HUES48 (cell line): Measurements from ENCODE around the gene NOD2.

Experiments used
- H3K27ac ChIP-seq: one replicate; pipeline ENCODE4 v1.7.0; 2013; ENCODE audit warnings: low read depth, low read length, inconsistent platforms
- H3K27me3 ChIP-seq: 2 replicates; pipeline ENCODE4 v1.6.1; 2013; ENCODE audit warnings: mild to moderate bottlenecking, low read length; ENCODE audit not compliant: control insufficient read depth, insufficient read depth
- H3K36me3 ChIP-seq: 2 replicates; pipeline ENCODE4 v1.6.1; 2013; ENCODE audit warnings: low read length; ENCODE audit not compliant: control insufficient read depth, insufficient read depth
- H3K4me1 ChIP-seq: 2 replicates; pipeline ENCODE4 v1.6.1; 2013; ENCODE audit warnings: mild to moderate bottlenecking, low read length; ENCODE audit not compliant: control insufficient read depth, insufficient read depth
- H3K4me3 ChIP-seq: 2 replicates; pipeline ENCODE4 v1.5.1; 2013; ENCODE audit warnings: mild to moderate bottlenecking, low read depth, low read length
- H3K9ac ChIP-seq: 2 replicates; pipeline ENCODE4 v1.6.1; 2013; ENCODE audit warnings: mild to moderate bottlenecking, low read depth, low read length, moderate library complexity
- H3K9me3 ChIP-seq: 2 replicates; pipeline ENCODE4 v1.6.1; 2013; ENCODE audit warnings: low read length; ENCODE audit not compliant: control insufficient read depth, insufficient read depth

The NOD2 gene

DNA sequence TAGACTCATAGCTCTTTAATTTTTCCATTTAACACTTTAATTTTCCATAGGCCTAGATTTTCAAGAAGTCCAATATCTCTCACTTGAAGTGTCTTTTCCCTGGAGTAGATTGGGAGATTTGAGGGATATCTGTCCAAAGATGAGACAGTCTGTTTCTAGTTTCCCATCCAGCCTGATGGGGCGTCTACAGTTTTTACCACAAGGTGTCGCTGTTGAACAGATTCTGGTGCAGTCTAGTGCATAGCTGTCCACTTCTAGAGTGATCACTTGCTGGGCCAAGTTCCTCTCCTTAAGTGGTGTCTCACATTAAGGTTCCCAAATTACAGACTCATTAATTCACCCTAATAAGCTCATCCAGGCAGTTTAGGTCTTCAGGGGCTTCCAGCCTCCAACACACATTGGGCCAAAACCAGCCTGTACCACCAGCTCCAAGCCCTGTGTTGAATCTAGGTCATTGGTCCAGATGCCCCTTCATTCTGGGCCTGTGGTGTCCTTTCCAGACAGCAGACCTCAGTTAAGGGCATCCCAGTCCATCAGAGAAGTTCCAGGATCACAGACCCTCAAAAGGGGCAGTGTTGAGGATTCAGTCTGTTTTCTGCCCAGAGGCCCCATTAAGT is 21.7 kb upstream of the NOD2 start:
- no peak overlapping the region for H3K27ac ChIP-seq
- no peak overlapping the region for H3K9ac ChIP-seq
- no peaks in the 10 kb centered on the region for H3K27me3 ChIP-seq
- no peaks in the 10 kb centered on the region for H3K36me3 ChIP-seq
- H3K9me3 ChIP-seq, result peaks cover 16% of the 10 kb centered on the region
- H3K4me1 ChIP-seq, result no peaks in the 10 kb centered on the region
- no peak overlapping the region for H3K4me3 ChIP-seq

DNA sequence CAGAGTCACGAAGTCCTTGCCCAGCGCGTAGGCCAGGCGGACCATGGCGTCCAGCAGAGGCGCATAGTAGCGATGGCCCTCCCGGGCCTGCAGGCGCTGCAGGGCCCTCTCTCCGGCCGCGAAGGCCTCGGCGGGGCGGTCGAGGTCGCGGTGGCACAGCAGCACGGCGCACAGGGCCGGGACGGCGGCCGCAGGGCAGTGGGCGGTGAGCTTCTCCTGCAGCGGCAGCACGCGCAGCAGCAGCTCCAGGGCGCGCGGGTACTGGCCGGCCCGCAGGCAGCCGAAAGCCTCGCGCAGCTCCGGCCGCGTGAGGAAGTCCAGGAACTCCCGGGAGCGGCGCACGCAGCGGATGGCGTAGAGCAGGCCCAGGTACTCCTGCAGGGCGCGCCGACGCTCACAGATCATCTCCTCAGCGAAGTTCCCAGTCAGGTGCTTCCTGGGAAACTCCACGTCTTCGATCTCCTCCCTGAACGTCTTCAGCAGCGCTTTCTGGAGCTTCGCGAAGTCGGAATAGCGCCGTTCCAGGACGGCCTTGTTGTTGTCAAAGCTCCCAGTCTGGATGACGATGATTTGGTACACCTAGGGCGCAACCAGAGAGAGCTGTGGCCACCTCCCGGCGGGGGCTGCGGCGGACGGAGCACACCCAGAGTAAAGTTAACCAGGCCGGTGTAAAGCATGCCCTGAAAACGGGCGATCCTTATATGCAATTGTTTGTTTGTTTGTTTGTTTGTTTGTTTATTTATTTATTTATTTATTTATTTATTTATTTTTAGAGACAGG is 19.7 kb upstream of the NOD2 start:
- Histone ChIP-seq H3K36me3 (no peaks in the 10 kb centered on the region), H3K27me3 (no peaks in the 10 kb centered on the region), H3K4me1 (no peaks in the 10 kb centered on the region), H3K9ac (no peak overlapping the region), H3K27ac (no peak overlapping the region), H3K9me3 (peaks cover 16% of the 10 kb centered on the region), H3K4me3 (no peak overlapping the region)

- Histone ChIP-seq H3K4me1 (no peaks in the 10 kb centered on the region), H3K9me3 (peaks cover 16% of the 10 kb centered on the region), H3K27ac (no peak overlapping the region), H3K27me3 (no peaks in the 10 kb centered on the region), H3K4me3 (no peak overlapping the region), H3K36me3 (no peaks in the 10 kb centered on the region), H3K9ac (no peak overlapping the region)
Measured at GRCh38 chr16:50674831-50675230, 18.6 kb upstream of the NOD2 start.

DNA sequence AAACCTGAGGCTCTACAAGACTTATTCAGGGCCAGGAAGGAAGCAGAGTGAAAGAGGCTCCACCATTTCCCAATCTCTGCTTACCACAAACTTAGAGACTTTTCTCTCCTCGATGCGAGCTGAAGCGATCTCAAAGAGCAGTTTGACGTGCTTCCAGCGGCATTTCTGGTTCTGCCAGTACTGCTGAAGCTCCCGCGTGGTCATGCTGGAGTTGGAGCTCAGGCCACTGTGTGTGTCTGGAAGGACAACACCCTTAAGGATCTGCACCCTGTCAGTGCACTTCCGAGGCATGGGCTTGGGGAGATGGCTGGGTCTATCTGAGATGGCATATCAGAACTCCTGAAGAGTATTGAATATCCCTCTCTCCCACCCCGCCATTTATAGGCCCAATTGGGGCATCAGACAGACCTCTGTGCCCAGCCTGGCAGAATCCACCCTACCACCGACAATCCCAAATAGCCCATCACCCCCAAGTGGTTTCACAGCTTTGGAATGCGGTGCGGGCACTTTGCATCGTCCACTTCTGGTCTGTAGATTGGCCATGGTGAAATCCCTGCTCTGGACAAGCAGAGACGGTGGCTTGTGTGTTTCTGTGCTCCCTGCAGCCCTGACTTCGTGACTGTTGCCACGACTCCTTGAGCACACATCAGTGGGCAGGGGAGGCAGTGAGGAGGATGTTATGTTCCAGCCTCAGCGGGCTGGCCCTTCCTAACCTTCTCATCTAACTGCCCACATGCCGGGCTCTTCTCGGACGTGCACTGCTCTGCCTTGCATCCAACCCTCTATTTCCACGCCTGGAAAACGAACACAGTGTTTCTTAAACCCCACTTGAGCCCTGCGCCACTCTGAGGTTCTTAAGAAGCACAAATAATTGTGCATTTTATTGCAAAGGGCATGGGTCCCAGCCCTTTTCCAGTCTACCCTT is 17.5 kb upstream of the NOD2 start:
- H3K9me3 ChIP-seq, result peaks cover 16% of the 10 kb centered on the region
- H3K4me1 ChIP-seq, result no peaks in the 10 kb centered on the region
- H3K27me3 ChIP-seq, result no peaks in the 10 kb centered on the region
- H3K9ac ChIP-seq, result no peak overlapping the region
- no peak overlapping the region for H3K4me3 ChIP-seq
- no peak overlapping the region for H3K27ac ChIP-seq
- H3K36me3 ChIP-seq, result no peaks in the 10 kb centered on the region

GRCh38 chr16:50676684-50677225 is 16.7 kb upstream of the NOD2 start:
- H3K4me1 ChIP-seq, result no peaks in the 10 kb centered on the region
- no peak overlapping the region for H3K4me3 ChIP-seq
- peaks cover 10% of the 10 kb centered on the region for H3K9me3 ChIP-seq
- H3K27ac ChIP-seq, result no peak overlapping the region
- H3K27me3 ChIP-seq, result no peaks in the 10 kb centered on the region
- H3K9ac ChIP-seq, result no peak overlapping the region
- no peaks in the 10 kb centered on the region for H3K36me3 ChIP-seq

- Histone ChIP-seq H3K4me1 (no peaks in the 10 kb centered on the region), H3K27ac (no peak overlapping the region), H3K9me3 (peaks cover 4% of the 10 kb centered on the region), H3K4me3 (no peak overlapping the region), H3K36me3 (no peaks in the 10 kb centered on the region), H3K27me3 (no peaks in the 10 kb centered on the region), H3K9ac (no peak overlapping the region)
Measured at GRCh38 chr16:50677351-50677750, 16.1 kb upstream of the NOD2 start.

GRCh38 chr16:50678531-50678930 is 14.9 kb upstream of the NOD2 start:
- Histone ChIP-seq H3K27ac (no peak overlapping the region), H3K4me3 (no peak overlapping the region), H3K27me3 (no peaks in the 10 kb centered on the region), H3K9me3 (no peaks in the 10 kb centered on the region), H3K4me1 (no peaks in the 10 kb centered on the region), H3K36me3 (no peaks in the 10 kb centered on the region), H3K9ac (no peak overlapping the region)

DNA sequence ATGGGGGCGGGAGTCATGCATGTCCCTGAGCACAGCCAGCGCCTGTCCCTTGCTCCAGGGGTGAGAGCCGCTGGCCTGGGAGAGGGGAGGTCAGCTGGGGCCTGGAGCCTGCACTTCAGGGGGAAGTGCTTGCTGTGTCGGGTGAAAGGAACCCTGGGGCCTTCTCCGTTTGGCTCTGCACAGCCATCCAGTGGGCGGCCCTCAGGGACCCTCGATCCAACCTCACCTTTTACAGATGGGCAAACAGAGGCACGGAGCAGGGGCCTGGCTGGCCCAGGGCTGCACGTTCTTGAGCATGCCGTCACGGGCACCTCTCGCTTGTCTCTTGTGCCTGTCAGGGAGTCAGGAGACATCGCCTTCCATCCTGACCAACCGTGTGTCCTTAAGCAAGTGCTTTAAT is 14.1 kb upstream of the NOD2 start:
- Histone ChIP-seq H3K9ac (no peak overlapping the region), H3K4me1 (no peaks in the 10 kb centered on the region), H3K27me3 (no peaks in the 10 kb centered on the region), H3K4me3 (no peak overlapping the region), H3K27ac (no peak overlapping the region), H3K9me3 (no peaks in the 10 kb centered on the region), H3K36me3 (no peaks in the 10 kb centered on the region)

DNA sequence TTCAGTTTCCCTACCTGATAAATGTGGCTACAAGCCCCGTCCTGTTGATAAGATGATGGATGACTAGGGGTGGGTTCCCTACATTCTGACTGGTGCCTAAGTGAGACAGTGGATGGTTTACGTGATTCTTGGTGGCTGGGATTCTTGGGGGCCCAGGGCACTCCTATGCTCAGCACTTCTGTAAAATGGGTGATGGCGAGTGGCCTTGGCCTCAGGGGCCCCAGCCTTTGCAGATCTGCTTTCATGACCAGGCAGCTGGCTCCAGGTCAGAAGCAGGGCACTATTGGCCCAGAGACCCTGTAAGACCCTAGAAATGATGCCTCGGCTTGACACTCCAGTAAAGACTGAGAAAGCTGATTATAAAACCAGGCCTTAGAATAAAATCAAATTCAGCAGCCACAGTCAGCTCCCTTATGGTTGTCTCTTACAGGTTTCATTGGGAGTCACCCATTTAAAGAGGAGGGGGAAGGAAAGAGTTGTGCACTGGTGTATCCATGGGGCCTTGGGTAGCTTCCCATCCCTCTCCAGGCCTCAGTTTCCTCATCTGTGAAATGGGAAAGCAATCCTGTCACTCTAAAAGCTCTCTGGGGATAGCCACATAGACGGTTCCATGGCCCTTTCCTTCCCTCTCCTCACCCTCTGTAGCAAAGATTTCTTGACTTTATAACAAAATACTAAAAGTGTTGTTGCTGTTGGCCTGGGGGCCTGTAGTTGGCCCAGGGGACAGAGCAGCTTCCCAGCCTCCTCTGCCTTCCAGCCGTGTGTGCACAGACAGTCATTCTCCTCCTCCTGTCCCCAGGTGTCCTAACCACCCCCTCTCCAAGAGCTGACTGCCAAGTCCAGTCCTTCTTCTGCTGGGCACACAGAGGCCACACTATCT is 13.5 kb upstream of the NOD2 start:
- H3K4me1 ChIP-seq, result no peaks in the 10 kb centered on the region

GRCh38 chr16:50680556-50680893 is 12.9 kb upstream of the NOD2 start:
- no peak overlapping the region for H3K27ac ChIP-seq
- H3K36me3 ChIP-seq, result no peaks in the 10 kb centered on the region
- no peaks in the 10 kb centered on the region for H3K27me3 ChIP-seq
- no peak overlapping the region for H3K9ac ChIP-seq
- H3K9me3 ChIP-seq, result no peaks in the 10 kb centered on the region
- no peak overlapping the region for H3K4me3 ChIP-seq
- H3K4me1 ChIP-seq, result no peaks in the 10 kb centered on the region

More for the DNA sequence above, 13.5 kb upstream of the NOD2 start:
- Histone ChIP-seq H3K4me3 (no peak overlapping the region), H3K9ac (no peak overlapping the region), H3K9me3 (no peaks in the 10 kb centered on the region), H3K36me3 (no peaks in the 10 kb centered on the region), H3K27me3 (no peaks in the 10 kb centered on the region), H3K27ac (no peak overlapping the region)
